H1 (cell line): Measurements from ENCODE around the gene COL4A2. TPM values are rescaled to one million over a fixed set of nuclear protein-coding genes. Genes with fewer than 3 reads are reported as not detected.
A peak's percentile ranks its signal among the peaks of the same experiment; 100 is the strongest.

Source experiments
- CTCF ChIA-PET: fragments of 300-600 bp; sonication (Branson Sonifier 250); formaldehyde crosslinking; loops from one replicate; lab custom pipeline; 2021; ENCODE audit not compliant: partially characterized antibody; lab: Charles Lee
- POLR2A ChIA-PET: fragments of 300-600 bp; sonication (Branson Sonifier 250); formaldehyde crosslinking; loops from one replicate; lab custom pipeline; 2021; ENCODE audit warnings: inconsistent platforms; ENCODE audit not compliant: partially characterized antibody; lab: Charles Lee
- DNase-seq, 2 experiments: peaks; one replicate each; pipeline versions ENCODE4 v3.0.0 to v3.0.0-alpha.2; 2010 to 2022; ENCODE audit warnings: low spot score in 2 of 2, low read depth in 1 of 2, mixed read lengths in 1 of 2
- FAIRE-seq: peaks from 2 replicates; lab custom pipeline; 2011; peaks lifted over from hg19 to GRCh38; lab: Jason Lieb, UNC
- H2AFZ ChIP-seq: 2 replicates; pipeline ENCODE4 v1.8.1; 2012; ENCODE audit warnings: low read length, inconsistent platforms
- H2AK5ac ChIP-seq: 2 replicates; pipeline ENCODE4 v1.6.1; 2013; ENCODE audit warnings: low read depth, low read length
- H2BK120ac ChIP-seq: replicated peaks from 2 replicates; pipeline ENCODE3; 2013; ENCODE audit warnings: low read depth, low read length, inconsistent platforms
- H2BK12ac ChIP-seq: 2 replicates; pipeline ENCODE4 v1.6.1; 2013; ENCODE audit warnings: low read depth, low read length
- H2BK15ac ChIP-seq: 2 replicates; pipeline ENCODE4 v1.6.1; 2013; ENCODE audit warnings: low read length
- H2BK20ac ChIP-seq: 2 replicates; pipeline ENCODE4 v1.6.1; 2013; ENCODE audit warnings: low read length
- H2BK5ac ChIP-seq: 2 replicates; pipeline ENCODE4 v1.6.1; 2013; ENCODE audit warnings: low read depth, low read length
- H3K14ac ChIP-seq: 2 replicates; pipeline ENCODE4 v1.6.1; 2013; ENCODE audit warnings: inconsistent platforms; ENCODE audit not compliant: insufficient read length
- H3K18ac ChIP-seq: 2 replicates; pipeline ENCODE4 v1.6.1; 2013; ENCODE audit warnings: low read length; ENCODE audit errors: extremely low read depth
- H3K23ac ChIP-seq: 2 replicates; pipeline ENCODE4 v1.6.1; 2013; ENCODE audit warnings: inconsistent platforms; ENCODE audit not compliant: insufficient read length
- H3K23me2 ChIP-seq: 2 replicates; pipeline ENCODE4 v1.6.1; 2013; ENCODE audit warnings: low read depth, low read length
- H3K27ac ChIP-seq: 2 replicates; pipeline ENCODE4 v1.6.1; 2011; ENCODE audit warnings: low read depth, low read length, inconsistent platforms
- H3K27me3 ChIP-seq, 4 experiments: replicated peaks in 1 of 4; 1 replicate in 1 of 4; 2 replicates in 3 of 4; pipeline versions ENCODE4 v1.6.1 to v1.8.1; 2011 to 2013; ENCODE audit warnings: low read length in 3 of 4, mild to moderate bottlenecking in 3 of 4, inconsistent platforms in 2 of 4, mixed read lengths in 2 of 4, moderate library complexity in 1 of 4; ENCODE audit not compliant: control insufficient read depth in 3 of 4, insufficient read depth in 3 of 4; ENCODE audit errors: extremely low read depth in 1 of 4
- H3K36me3 ChIP-seq, 4 experiments: 2 replicates each; pipeline versions ENCODE4 v1.6.1 to v1.8.1; 2011 to 2013; ENCODE audit warnings: mild to moderate bottlenecking in 4 of 4, low read length in 3 of 4, moderate library complexity in 2 of 4, control low read depth in 1 of 4, inconsistent platforms in 1 of 4; ENCODE audit not compliant: insufficient read depth in 4 of 4, control insufficient read depth in 2 of 4
- H3K4ac ChIP-seq: replicated peaks from 2 replicates; pipeline ENCODE3; 2013; ENCODE audit warnings: low read length, low read depth, mixed read lengths, inconsistent platforms; ENCODE audit not compliant: insufficient read length
- H3K4me1 ChIP-seq, 4 experiments: replicated peaks in 1 of 4; 1 replicate in 1 of 4; 2 replicates in 3 of 4; pipeline versions ENCODE4 v1.6.1 to v1.8.1; 2011 to 2013; ENCODE audit warnings: low read length in 3 of 4, inconsistent platforms in 2 of 4, mixed read lengths in 1 of 4; ENCODE audit not compliant: insufficient read depth in 4 of 4, control insufficient read depth in 3 of 4
- H3K4me2 ChIP-seq, 2 experiments: 2 replicates each; pipeline versions ENCODE4 v1.6.1 to v1.8.1; 2011 to 2013; ENCODE audit warnings: low read depth in 2 of 2, low read length in 2 of 2, control low read depth in 1 of 2, inconsistent platforms in 1 of 2, mild to moderate bottlenecking in 1 of 2; ENCODE audit not compliant: insufficient read depth in 1 of 2
- H3K4me3 ChIP-seq, 4 experiments: fragments of 200-600, 300-600 bp in 1 of 4; sonication (generic), shearing (Covaris generic), sonication (Bioruptor Twin) in 1 of 4; 2 replicates each; pipeline versions ENCODE4 v1.5.1 to v1.8.1; 2011 to 2016; ENCODE audit warnings: low read length in 4 of 4, low read depth in 3 of 4, control low read depth in 2 of 4, inconsistent platforms in 2 of 4, mild to moderate bottlenecking in 2 of 4, mixed read lengths in 1 of 4, moderate library complexity in 1 of 4; ENCODE audit not compliant: insufficient read depth in 2 of 4; ENCODE audit errors: extremely low read depth in 1 of 4
- H3K56ac ChIP-seq: replicated peaks from 2 replicates; pipeline ENCODE3; 2013; ENCODE audit warnings: low read depth, mild to moderate bottlenecking, mixed read lengths, low read length, inconsistent platforms; ENCODE audit not compliant: insufficient read length
- H3K79me1 ChIP-seq: 2 replicates; pipeline ENCODE4 v1.6.1; 2013; ENCODE audit warnings: low read depth, low read length, control low read depth
- H3K79me2 ChIP-seq, 2 experiments: 2 replicates each; pipeline versions ENCODE4 v1.6.1 to v1.8.1; 2012 to 2013; ENCODE audit warnings: low read length in 2 of 2, mild to moderate bottlenecking in 2 of 2, inconsistent platforms in 1 of 2; ENCODE audit not compliant: insufficient read depth in 2 of 2, control insufficient read depth in 1 of 2
- H3K9ac ChIP-seq, 4 experiments: replicated peaks in 1 of 4; 1 replicate in 1 of 4; 2 replicates in 3 of 4; pipeline versions ENCODE4 v1.6.1 to v1.8.1; 2011 to 2013; ENCODE audit warnings: low read depth in 3 of 4, low read length in 3 of 4, control low read depth in 2 of 4, mild to moderate bottlenecking in 2 of 4, moderate library complexity in 2 of 4, inconsistent platforms in 1 of 4; ENCODE audit errors: extremely low read depth in 1 of 4
- H3K9me3 ChIP-seq, 2 experiments: 2 replicates each; pipeline versions ENCODE4 v1.6.1 to v1.8.1; 2012 to 2013; ENCODE audit warnings: mild to moderate bottlenecking in 2 of 2, moderate library complexity in 2 of 2, control low read depth in 1 of 2, inconsistent platforms in 1 of 2, low read depth in 1 of 2, low read length in 1 of 2, mixed read lengths in 1 of 2; ENCODE audit not compliant: insufficient read depth in 2 of 2
- H4K20me1 ChIP-seq, 2 experiments: replicated peaks in 1 of 2; 2 replicates each; pipeline versions ENCODE3 to v1.8.1; 2011 to 2013; ENCODE audit warnings: inconsistent platforms in 2 of 2, low read length in 2 of 2, mild to moderate bottlenecking in 1 of 2; ENCODE audit not compliant: insufficient read depth in 2 of 2, control insufficient read depth in 1 of 2
- H4K5ac ChIP-seq: 2 replicates; pipeline ENCODE4 v1.6.1; 2013; ENCODE audit warnings: low read length, low read depth, mixed read lengths, inconsistent platforms; ENCODE audit not compliant: insufficient read length
- H4K8ac ChIP-seq: 2 replicates; pipeline ENCODE4 v1.8.0; 2013; ENCODE audit warnings: mild to moderate bottlenecking, moderate library complexity, low read length, inconsistent platforms; ENCODE audit not compliant: insufficient read depth; ENCODE audit errors: extremely low read depth
- H4K91ac ChIP-seq: replicated peaks from 2 replicates; pipeline ENCODE3; 2013; ENCODE audit warnings: low read length, mixed read lengths, inconsistent platforms; ENCODE audit not compliant: insufficient read length
- BCL11A ChIP-seq, 2 experiments: IDR thresholded peaks; one replicate each; pipeline ENCODE4 v1.6.1; 2011; ENCODE audit warnings: low read depth in 2 of 2, low read length in 2 of 2, mild to moderate bottlenecking in 2 of 2
- CEBPB ChIP-seq: IDR thresholded peaks from 2 replicates; pipeline ENCODE4 v1.6.1; 2012; ENCODE audit warnings: low read depth, low read length
- CHD1 ChIP-seq: IDR thresholded peaks from 2 replicates; pipeline ENCODE4 v1.6.1; 2012; ENCODE audit warnings: low read depth, low read length, improper control_type of control experiment
- CHD2 ChIP-seq: IDR thresholded peaks from 2 replicates; pipeline ENCODE4 v1.6.1; 2012; ENCODE audit warnings: low read length, improper control_type of control experiment
- EZH2 ChIP-seq: fragments of 200-600 bp; sonication (generic); IDR thresholded peaks from 2 replicates; pipeline ENCODE4 v1.7.1; 2012; ENCODE audit warnings: low read depth, mild to moderate bottlenecking, moderate library complexity, low read length, inconsistent platforms; ENCODE audit not compliant: severe bottlenecking
- JUN ChIP-seq: IDR thresholded peaks from 2 replicates; pipeline ENCODE4 v1.6.1; 2011; ENCODE audit warnings: low read depth, mild to moderate bottlenecking, improper control_type of control experiment, low read length
- POLR2AphosphoS5 ChIP-seq: IDR thresholded peaks from 2 replicates; pipeline ENCODE4 v1.6.1; 2011; ENCODE audit warnings: low read depth, low read length
- POU5F1 ChIP-seq: IDR thresholded peaks from 2 replicates; pipeline ENCODE4 v1.6.1; 2011; ENCODE audit warnings: low read depth, mild to moderate bottlenecking, low read length, moderate library complexity
- SP2 ChIP-seq: IDR thresholded peaks from 2 replicates; pipeline ENCODE4 v1.6.1; 2012; ENCODE audit warnings: mild to moderate bottlenecking, low read length, inconsistent platforms
- TEAD4 ChIP-seq: IDR thresholded peaks from 2 replicates; pipeline ENCODE4 v1.6.1; 2012; ENCODE audit warnings: low read depth, low read length, inconsistent platforms, mixed read lengths
- WGBS, 2 experiments: shearing (Covaris generic) in 1 of 2; methylation state at CpG; one replicate each; pipeline versions ENCODE4 v1.1.6 to v1.1.7; 2013 to 2015; ENCODE audit warnings: low lambda C conversion rate in 2 of 2, mixed read lengths in 2 of 2, inconsistent platforms in 1 of 2, low coverage in 1 of 2, missing lambda C conversion rate in 1 of 2; ENCODE audit not compliant: insufficient replicate concordance in 2 of 2, insufficient coverage in 1 of 2, insufficient read length in 1 of 2; ENCODE audit errors: extremely low coverage in 1 of 2, missing lambda C conversion rate in 1 of 2; 5-methylcytosine and 5-hydroxymethylcytosine counted together
- polyA plus RNA-seq, 7 experiments: library from polyadenylated mRNA; depleted of rRNA in 3 of 7; stranded (reverse) in 5 of 7; unstranded in 2 of 7; fragments of >200 nt in 5 of 7; fragments of 200-250 nt in 2 of 7; gene quantifications; 1 replicate in 5 of 7; 2 replicates in 1 of 7; 4 replicates in 1 of 7; pipeline versions ENCODE4 v1.2.1 to v1.2.3, GENCODE V29; 2011 to 2013; ENCODE audit warnings: missing spikeins in 2 of 7, mixed read lengths in 2 of 7
- total RNA-seq: library from RNA; stranded (reverse); fragmentation: NEBNext Ultra II Directional; extraction: Animal tissue kit (Norgen Biotek cat#: 25700); gene quantifications from 2 replicates; pipeline ENCODE4 v1.2.1, GENCODE V29; 2021
- TF ChIP-seq, protein P1 (sequence below): IDR thresholded peaks from 2 replicates; pipeline ENCODE4 v1.6.1; 2012; ENCODE audit warnings: low read length, inconsistent platforms

The COL4A2 gene
- total and polyA plus RNA-seq, 2 of the 8 experiments (the other 6 are each of a cell fraction or from before 2014, with no cell fraction given): 80.4 to 87.3 TPM

- 91% methylated on average over 14 of the region's 14 CpGs; no CpG with 5 or more reads in 1 of the 2 experiments for WGBS, 2 experiments
- Histone ChIP-seq H3K4me3 (no peak overlapping the region), H4K5ac (no peak overlapping the region), H3K79me1 (peaks cover 10% of the 10 kb centered on the region; the same call in 1 of the 2 replicates), H3K79me2 (peaks cover 0 to 6% of the 10 kb centered on the region in 2 experiments; a peak in 2 of 4 replicates), H3K9me3 (no peaks in the 10 kb centered on the region), H3K56ac (no peak overlapping the region), H3K27me3 (no peaks in the 10 kb centered on the region; a peak in 1 of 7 replicates), H2BK15ac (no peak overlapping the region), H3K23me2 (no peaks in the 10 kb centered on the region), H3K9ac (no peak overlapping the region), H2BK20ac (no peak overlapping the region), H2BK12ac (no peak overlapping the region), H3K4me1 (peaks cover 11 to 28% (median 15%) of the 10 kb centered on the region in 4 experiments), H2BK5ac (no peak overlapping the region), H3K18ac (no peak overlapping the region), H3K14ac (no peak overlapping the region), H4K91ac (no peak overlapping the region), H3K4ac (no peak overlapping the region), H2AK5ac (no peak overlapping the region), H3K27ac (no peak overlapping the region), H2AFZ (no peak overlapping the region), H3K23ac (no peak overlapping the region), H3K4me2 (no peak overlapping the region), H3K36me3 (no peaks in the 10 kb centered on the region), H2BK120ac (no peak overlapping the region), H4K20me1 (no peaks in the 10 kb centered on the region), H4K8ac (no peak overlapping the region)
- TF ChIP-seq POLR2AphosphoS5 (no peak), CHD2 (no peak), BCL11A (IDR thresholded peaks at IDR 0.05; ENCODE audit: low read depth in 2 of 2, low read length in 2 of 2) (no peak), POU5F1 (no peak), JUN (no peak), SP2 (no peak), EZH2 (no peak), CEBPB (no peak), CHD1 (no peak), TEAD4 (no peak)
- TF ChIP-seq, protein P1, sequence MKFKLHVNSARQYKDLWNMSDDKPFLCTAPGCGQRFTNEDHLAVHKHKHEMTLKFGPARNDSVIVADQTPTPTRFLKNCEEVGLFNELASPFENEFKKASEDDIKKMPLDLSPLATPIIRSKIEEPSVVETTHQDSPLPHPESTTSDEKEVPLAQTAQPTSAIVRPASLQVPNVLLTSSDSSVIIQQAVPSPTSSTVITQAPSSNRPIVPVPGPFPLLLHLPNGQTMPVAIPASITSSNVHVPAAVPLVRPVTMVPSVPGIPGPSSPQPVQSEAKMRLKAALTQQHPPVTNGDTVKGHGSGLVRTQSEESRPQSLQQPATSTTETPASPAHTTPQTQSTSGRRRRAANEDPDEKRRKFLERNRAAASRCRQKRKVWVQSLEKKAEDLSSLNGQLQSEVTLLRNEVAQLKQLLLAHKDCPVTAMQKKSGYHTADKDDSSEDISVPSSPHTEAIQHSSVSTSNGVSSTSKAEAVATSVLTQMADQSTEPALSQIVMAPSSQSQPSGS: no peak
- POLR2A ChIA-PET: no interaction called here
- DNase-seq (peak in 1 of 2 experiments; percentile 38), FAIRE-seq (no peak)
- CTCF ChIA-PET: interaction anchor here (0.6 to 3.1 kb wide), 6 partner anchors 16 to 252 kb away, joined by 3 to 18 read pairs (median 3); no protein-coding TSS in a partner anchor
These were observed 37.4 kb upstream of the COL4A2 start for GRCh38 chr13:110269509-110270185.
